ENCODE data around the gene TEKT5.

DNA sequence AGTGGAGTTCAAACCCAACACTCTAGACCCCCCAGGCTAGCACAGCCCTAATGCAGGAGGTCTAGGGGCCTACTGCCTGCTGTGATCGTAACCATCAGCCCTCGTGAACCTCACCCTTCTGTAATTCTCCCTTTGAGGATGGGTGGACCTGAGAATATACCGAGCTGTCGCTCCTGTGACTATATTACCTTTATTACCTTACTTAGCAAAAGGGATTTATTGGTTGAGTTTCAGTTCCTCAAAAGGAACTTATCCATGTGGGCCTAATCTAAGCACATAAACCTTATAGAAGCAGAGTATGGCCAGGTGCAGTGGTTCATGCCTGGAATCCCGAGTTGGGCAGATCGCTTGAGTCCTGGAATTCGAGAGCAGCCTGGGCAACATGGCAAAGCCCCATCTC lies 95.1 kb downstream of the TEKT5 start:
- TF ChIP-seq CTCF (IDR thresholded peaks at IDR 0.05) (no peak), EZH2 (IDR thresholded peaks at IDR 0.05) (no peak), EZH2phosphoT487 (IDR thresholded peaks at IDR 0.05) (no peak)
